Dendritic cell treated with granulocyte-macrophage colony-stimulating factor and Interleukin-4, amounts not matched to agents 40 ng/mL and 50 ng/mL, for 4 days (primary cell): ENCODE data around the gene PHKA1.
A peak's percentile ranks its signal among the peaks of the same experiment; 100 is the strongest.
"Not testable (repeated sequence)": the region's sequence is repeated elsewhere in the genome, so short reads cannot be mapped to it uniquely, and the experiment has no call there.

Experiments used
- H3K27ac Mint-ChIP-seq: one replicate; pipeline ENCODE4 v1.8.0; 2022; ENCODE audit warnings: mild to moderate bottlenecking, mixed read lengths
- H3K27me3 Mint-ChIP-seq: one replicate; pipeline ENCODE4 v1.8.0; 2022; ENCODE audit warnings: mild to moderate bottlenecking, mixed read lengths
- H3K36me3 Mint-ChIP-seq: one replicate; pipeline ENCODE4 v1.8.0; 2022; ENCODE audit warnings: low read depth, mixed read lengths
- H3K4me1 Mint-ChIP-seq: one replicate; pipeline ENCODE4 v1.8.0; 2022; ENCODE audit warnings: low read depth, mixed read lengths
- H3K4me3 Mint-ChIP-seq: one replicate; pipeline ENCODE4 v1.8.0; 2022; ENCODE audit warnings: mild to moderate bottlenecking, moderate library complexity, mixed read lengths
- H3K9me3 Mint-ChIP-seq: one replicate; pipeline ENCODE4 v1.8.0; 2022; ENCODE audit warnings: mixed read lengths
- intact Hi-C: fragments of 100-400 bp; cut with micrococcal nuclease; formaldehyde crosslinking; loops from one replicate; pipeline ENCODE4 v1.15.0; 2022

Gene PHKA1

GRCh38 chrX:72713599-72714477 is at the start of gene PHKA1:
Gene PHKA1, minus strand, starts transcription at chrX:72714306. Its CDS starts 426 bp downstream, at chrX:72713880.
- H3K4me3 Mint-ChIP-seq = peak within 1 kb of the TSS; percentile 77
- peak within 1 kb of the TSS; percentile 43 for H3K27ac Mint-ChIP-seq
- H3K36me3 Mint-ChIP-seq, intact Hi-C loops, H3K9me3 Mint-ChIP-seq, H3K4me1 Mint-ChIP-seq: not testable (repeated sequence)
- H3K27me3 Mint-ChIP-seq = peaks cover 18% of the 10 kb centered on the region

- H3K4me3 Mint-ChIP-seq = not testable (repeated sequence)
Measured at GRCh38 chrX:72760454-72760853, 46.3 kb upstream of the PHKA1 start.

GRCh38 chrX:72748545-72748944 is 34.4 kb upstream of the PHKA1 start:
- H3K36me3 Mint-ChIP-seq, H3K4me1 Mint-ChIP-seq, H3K27me3 Mint-ChIP-seq, H3K27ac Mint-ChIP-seq, H3K4me3 Mint-ChIP-seq, H3K9me3 Mint-ChIP-seq, intact Hi-C loops: not testable (repeated sequence)

More at GRCh38 chrX:72760454-72760853, 46.3 kb upstream of the PHKA1 start:
- H3K9me3 Mint-ChIP-seq, H3K4me1 Mint-ChIP-seq, H3K27me3 Mint-ChIP-seq, H3K27ac Mint-ChIP-seq, intact Hi-C loops, H3K36me3 Mint-ChIP-seq: not testable (repeated sequence)

- H3K36me3 Mint-ChIP-seq, H3K9me3 Mint-ChIP-seq, H3K27me3 Mint-ChIP-seq, H3K4me1 Mint-ChIP-seq, H3K27ac Mint-ChIP-seq, H3K4me3 Mint-ChIP-seq, intact Hi-C loops: not testable (repeated sequence)
Measured at GRCh38 chrX:72745546-72745945, 31.4 kb upstream of the PHKA1 start.

- Mint-ChIP-seq H3K4me1 (no peaks in the 10 kb centered on the region), H3K4me3 (no peak overlapping the region), H3K9me3 (no peaks in the 10 kb centered on the region), H3K36me3 (no peaks in the 10 kb centered on the region), H3K27ac (no peak overlapping the region), H3K27me3 (no peaks in the 10 kb centered on the region)
- intact Hi-C loops = no loop called here
Measured at GRCh38 chrX:72735561-72735960, 21.5 kb upstream of the PHKA1 start.

- H3K36me3 Mint-ChIP-seq, intact Hi-C loops, H3K27ac Mint-ChIP-seq, H3K4me3 Mint-ChIP-seq, H3K4me1 Mint-ChIP-seq, H3K9me3 Mint-ChIP-seq, H3K27me3 Mint-ChIP-seq: not testable (repeated sequence)
Measured at GRCh38 chrX:72733636-72734035, 19.5 kb upstream of the PHKA1 start.

- H3K36me3 Mint-ChIP-seq = no peaks in the 10 kb centered on the region
- no peak overlapping the region for H3K4me3 Mint-ChIP-seq
- intact Hi-C loops = no loop called here
- H3K27ac Mint-ChIP-seq = no peak overlapping the region
- H3K27me3 Mint-ChIP-seq = no peaks in the 10 kb centered on the region
- H3K9me3 Mint-ChIP-seq = no peaks in the 10 kb centered on the region
- H3K4me1 Mint-ChIP-seq = no peaks in the 10 kb centered on the region
Measured at GRCh38 chrX:72727846-72728245, 13.7 kb upstream of the PHKA1 start.

- Mint-ChIP-seq H3K9me3 (no peaks in the 10 kb centered on the region), H3K36me3 (no peaks in the 10 kb centered on the region), H3K27me3 (peaks cover 18% of the 10 kb centered on the region), H3K4me1 (peaks cover 5% of the 10 kb centered on the region), H3K4me3 (no peak overlapping the region), H3K27ac (no peak overlapping the region)
- intact Hi-C loops = no loop called here
Measured at GRCh38 chrX:72716766-72717165, 2.7 kb upstream of the PHKA1 start.

- Mint-ChIP-seq H3K27me3 (peaks cover 18% of the 10 kb centered on the region), H3K4me3 (no peak overlapping the region), H3K36me3 (no peaks in the 10 kb centered on the region), H3K27ac (no peak overlapping the region), H3K4me1 (peaks cover 5% of the 10 kb centered on the region), H3K9me3 (no peaks in the 10 kb centered on the region)
- intact Hi-C loops = no loop called here
Measured at GRCh38 chrX:72715546-72715945, 1.4 kb upstream of the PHKA1 start.

- Mint-ChIP-seq H3K27me3 (peaks cover 18% of the 10 kb centered on the region), H3K9me3 (no peaks in the 10 kb centered on the region), H3K36me3 (no peaks in the 10 kb centered on the region), H3K4me1 (peaks cover 5% of the 10 kb centered on the region), H3K27ac (peak overlapping the region; percentile 43), H3K4me3 (peak overlapping the region; percentile 77)
- intact Hi-C loops = no loop called here
Measured at GRCh38 chrX:72714478-72714916, 391 bp upstream of the PHKA1 start.

GRCh38 chrX:72713130-72713529 is 976 bp downstream of the PHKA1 start:
- intact Hi-C loops = no loop called here
- no peaks in the 10 kb centered on the region for H3K36me3 Mint-ChIP-seq
- H3K27ac Mint-ChIP-seq = no peak overlapping the region
- H3K9me3 Mint-ChIP-seq = no peaks in the 10 kb centered on the region
- H3K27me3 Mint-ChIP-seq = peaks cover 18% of the 10 kb centered on the region
- H3K4me3 Mint-ChIP-seq = no peak overlapping the region
- H3K4me1 Mint-ChIP-seq = peaks cover 5% of the 10 kb centered on the region

- H3K9me3 Mint-ChIP-seq = no peaks in the 10 kb centered on the region
- H3K4me3 Mint-ChIP-seq = no peak overlapping the region
- H3K4me1 Mint-ChIP-seq = peaks cover 5% of the 10 kb centered on the region
- no peak overlapping the region for H3K27ac Mint-ChIP-seq
- no peaks in the 10 kb centered on the region for H3K36me3 Mint-ChIP-seq
- H3K27me3 Mint-ChIP-seq = peaks cover 18% of the 10 kb centered on the region
- intact Hi-C loops = no loop called here
Measured at GRCh38 chrX:72712094-72712755, 1.9 kb downstream of the PHKA1 start.

GRCh38 chrX:72705814-72706213 is 8.3 kb downstream of the PHKA1 start:
- no peak overlapping the region for H3K4me3 Mint-ChIP-seq
- intact Hi-C loops = no loop called here

GRCh38 chrX:72705111-72705510 is 9.0 kb downstream of the PHKA1 start:
- Mint-ChIP-seq H3K27ac (no peak overlapping the region), H3K4me3 (no peak overlapping the region), H3K4me1 (peaks cover 5% of the 10 kb centered on the region), H3K9me3 (no peaks in the 10 kb centered on the region), H3K27me3 (no peaks in the 10 kb centered on the region), H3K36me3 (no peaks in the 10 kb centered on the region)
- intact Hi-C loops = no loop called here

More at GRCh38 chrX:72705814-72706213, 8.3 kb downstream of the PHKA1 start:
- no peaks in the 10 kb centered on the region for H3K27me3 Mint-ChIP-seq
- no peak overlapping the region for H3K27ac Mint-ChIP-seq
- H3K4me1 Mint-ChIP-seq = peaks cover 5% of the 10 kb centered on the region
- no peaks in the 10 kb centered on the region for H3K9me3 Mint-ChIP-seq
- H3K36me3 Mint-ChIP-seq = no peaks in the 10 kb centered on the region
